GM12878 (cell line): ENCODE results near the gene DCAF5.

ENCODE experiments used
- BCL3 ChIP-seq: IDR thresholded peaks from 2 replicates; pipeline ENCODE4 v1.6.1; 2011; ENCODE audit warnings: borderline replicate concordance, low read depth, mild to moderate bottlenecking, moderate library complexity, low read length; ENCODE audit not compliant: insufficient read depth, poor library complexity, severe bottlenecking
- CBFB ChIP-seq: IDR thresholded peaks from 2 replicates; pipeline ENCODE4 v1.6.1; 2016; ENCODE audit warnings: antibody characterized with exemption, low read depth
- CEBPB ChIP-seq, 2 experiments: fragments of 150-350 bp in 1 of 2; IDR thresholded peaks; 2 replicates each; pipeline ENCODE4 v1.6.1; 2012 to 2014; ENCODE audit warnings: low read depth in 2 of 2, low read length in 2 of 2, borderline replicate concordance in 1 of 2, inconsistent platforms in 1 of 2
- CEBPZ ChIP-seq: fragments of 150-350 bp; IDR thresholded peaks from 2 replicates; pipeline ENCODE4 v1.6.1; 2016; ENCODE audit warnings: low read depth, low read length
- CHD2 ChIP-seq: IDR thresholded peaks from 2 replicates; pipeline ENCODE4 v1.6.1; 2011; ENCODE audit warnings: low read depth, low read length, improper control_type of control experiment, borderline replicate concordance
- CTCF ChIP-seq, 3 experiments: IDR thresholded peaks in 2 of 3; conservative IDR thresholded peaks in 1 of 3; 2 replicates each; pipeline ENCODE4 v1.5.1; 2011; ENCODE audit warnings: low read depth in 3 of 3, low read length in 3 of 3, mild to moderate bottlenecking in 3 of 3, control low read depth in 2 of 3, moderate library complexity in 2 of 3, inconsistent platforms in 1 of 3, mixed read lengths in 1 of 3; ENCODE audit not compliant: control insufficient read depth in 2 of 3, insufficient read depth in 1 of 3; ENCODE audit errors: extremely low read depth in 1 of 3
- EGR1 ChIP-seq, 2 experiments: IDR thresholded peaks; 1 replicate in 1 of 2; 2 replicates in 1 of 2; pipeline ENCODE4 v1.6.1; 2011 to 2012; ENCODE audit warnings: low read depth in 2 of 2, low read length in 2 of 2, borderline replicate concordance in 1 of 2, mild to moderate bottlenecking in 1 of 2, moderate library complexity in 1 of 2
- HDGF ChIP-seq: fragments of 450-650 bp; IDR thresholded peaks from 2 replicates; pipeline ENCODE4 v1.6.1; 2016; ENCODE audit warnings: antibody characterized with exemption
- REST ChIP-seq: IDR thresholded peaks from 2 replicates; pipeline ENCODE4 v1.6.1; 2012; ENCODE audit warnings: mild to moderate bottlenecking, low read depth, low read length
- SUPT20H ChIP-seq: IDR thresholded peaks from 2 replicates; pipeline ENCODE4 v1.6.1; 2011; ENCODE audit warnings: low read depth, mild to moderate bottlenecking, low read length, moderate library complexity, borderline replicate concordance; ENCODE audit not compliant: control insufficient read depth
- ZZZ3 ChIP-seq: IDR thresholded peaks from 2 replicates; pipeline ENCODE4 v1.6.1; 2011; ENCODE audit warnings: low read depth; ENCODE audit not compliant: control insufficient read depth, insufficient read length

- TF ChIP-seq EGR1 (IDR thresholded peaks at IDR 0.05; ENCODE audit: borderline replicate concordance in 1 of 2, low read depth in 2 of 2, low read length in 2 of 2), result no peak
- no peak for TF ChIP-seq HDGF
- no peak for TF ChIP-seq CTCF (IDR thresholded peaks at IDR 0.05 in 2 of 3, conservative IDR thresholded peaks at IDR 0.05 in 1 of 3; ENCODE audit: control insufficient read depth in 2 of 3, extremely low read depth in 1 of 3, insufficient read depth in 1 of 3, low read depth in 3 of 3, low read length in 3 of 3)
- TF ChIP-seq ZZZ3, result no peak
- no peak for TF ChIP-seq CBFB
- TF ChIP-seq CEBPZ, result no peak
- no peak for TF ChIP-seq REST
- no peak for TF ChIP-seq BCL3
- no peak for TF ChIP-seq CEBPB (IDR thresholded peaks at IDR 0.05; ENCODE audit: borderline replicate concordance in 1 of 2, low read depth in 2 of 2, low read length in 2 of 2)
- TF ChIP-seq CHD2, result no peak
- no peak for TF ChIP-seq SUPT20H
Observed at GRCh38 chr14:69156224-69156623, 3.3 kb upstream of the DCAF5 start.
